Keratinocyte (primary cell): ENCODE measurements around the gene DNPH1. TPM values are rescaled to one million over a fixed set of nuclear protein-coding genes. Genes with fewer than 3 reads are reported as not detected.

Source experiments
- DNase-seq: peaks from one replicate; pipeline ENCODE4 v3.0.0-alpha.2; 2011; ENCODE audit warnings: low read depth, missing footprints, low spot score
- FAIRE-seq: peaks from 2 replicates; lab custom pipeline; 2011; peaks lifted over from hg19 to GRCh38; lab: Jason Lieb, UNC
- H2AFZ ChIP-seq: 2 replicates; pipeline ENCODE4 v1.6.0; 2012; ENCODE audit warnings: low read length, control low read depth, inconsistent platforms; ENCODE audit not compliant: control insufficient read depth
- H3K27ac ChIP-seq: 2 replicates; pipeline ENCODE4 v1.5.1; 2011; ENCODE audit warnings: low read length; ENCODE audit not compliant: control insufficient read depth, insufficient read depth
- H3K27me3 ChIP-seq: 3 replicates; pipeline ENCODE4 v1.6.0; 2011; ENCODE audit warnings: low read length; ENCODE audit not compliant: control insufficient read depth, insufficient read depth; ENCODE audit errors: extremely low read depth
- H3K36me3 ChIP-seq, 2 experiments: 2 replicates in 1 of 2; 3 replicates in 1 of 2; pipeline ENCODE4 v1.5.1; 2011; ENCODE audit warnings: low read length in 2 of 2, mild to moderate bottlenecking in 1 of 2; ENCODE audit not compliant: control insufficient read depth in 2 of 2, insufficient read depth in 2 of 2; ENCODE audit errors: extremely low read depth in 1 of 2
- H3K4me1 ChIP-seq: 3 replicates; pipeline ENCODE4 v1.5.1; 2011; ENCODE audit warnings: low read length; ENCODE audit not compliant: control insufficient read depth, insufficient read depth; ENCODE audit errors: extremely low read depth
- H3K4me2 ChIP-seq: 3 replicates; pipeline ENCODE4 v1.6.0; 2011; ENCODE audit warnings: low read depth, low read length; ENCODE audit not compliant: control insufficient read depth, insufficient read depth; ENCODE audit errors: extremely low read depth
- H3K4me3 ChIP-seq, 3 experiments: fragments of 200-600 bp in 1 of 3; sonication (generic) in 1 of 3; 2 replicates in 2 of 3; 3 replicates in 1 of 3; pipeline ENCODE4 v1.5.1; 2011 to 2016; ENCODE audit warnings: low read length in 3 of 3, mild to moderate bottlenecking in 3 of 3, control low read depth in 2 of 3, inconsistent platforms in 1 of 3, low read depth in 1 of 3, mixed read lengths in 1 of 3, mixed run types in 1 of 3, moderate library complexity in 1 of 3; ENCODE audit not compliant: control insufficient read depth in 2 of 3, insufficient read depth in 2 of 3; ENCODE audit errors: extremely low read depth in 1 of 3
- H3K79me2 ChIP-seq: 2 replicates; pipeline ENCODE4 v1.6.0; 2012; ENCODE audit warnings: low read length; ENCODE audit not compliant: control insufficient read depth, insufficient read depth
- H3K9ac ChIP-seq: 3 replicates; pipeline ENCODE4 v1.6.0; 2011; ENCODE audit warnings: low read length; ENCODE audit not compliant: control insufficient read depth, insufficient read depth; ENCODE audit errors: extremely low read depth
- H3K9me1 ChIP-seq: 3 replicates; pipeline ENCODE4 v1.6.0; 2011; ENCODE audit warnings: low read length; ENCODE audit not compliant: control insufficient read depth, insufficient read depth; ENCODE audit errors: extremely low read depth
- H3K9me3 ChIP-seq: 2 replicates; pipeline ENCODE4 v1.5.1; 2012; ENCODE audit warnings: low read depth, low read length; ENCODE audit not compliant: control insufficient read depth
- H4K20me1 ChIP-seq: 3 replicates; pipeline ENCODE4 v1.6.0; 2011; ENCODE audit warnings: low read length; ENCODE audit not compliant: control insufficient read depth, insufficient read depth; ENCODE audit errors: extremely low read depth
- EZH2 ChIP-seq: IDR thresholded peaks from one replicate; pipeline ENCODE4 v1.6.1; 2012; ENCODE audit warnings: inconsistent platforms, mild to moderate bottlenecking, low read length, moderate library complexity
- dilution Hi-C: fragments of 300-500 bp; cut with MboI; formaldehyde crosslinking; loops from one replicate; pipeline ENCODE4 v1.7.0; 2020; ENCODE audit warnings: low sequenced_read_pairs; ENCODE audit not compliant: extremely low pct_ligation_motif_present
- polyA plus RNA-seq, 5 experiments: library from polyadenylated mRNA; depleted of rRNA in 3 of 5; stranded (reverse) in 3 of 5; stranded (forward) in 1 of 5; unstranded in 1 of 5; fragments of >200 nt; gene quantifications; 1 replicate in 1 of 5; 2 replicates in 3 of 5; 3 replicates in 1 of 5; pipeline versions ENCODE4 v1.2.1 to v1.2.3, GENCODE V29; 2011 to 2012; ENCODE audit warnings: missing spikeins in 2 of 5, low read depth in 1 of 5, low replicate concordance in 1 of 5
- TF ChIP-seq, protein P1 (sequence below), 3 experiments: IDR thresholded peaks in 1 of 3; conservative IDR thresholded peaks in 1 of 3; optimal IDR thresholded peaks in 1 of 3; 2 replicates in 2 of 3; 3 replicates in 1 of 3; pipeline versions ENCODE3 to v1.5.1; 2011; ENCODE audit warnings: low read length in 3 of 3, mild to moderate bottlenecking in 3 of 3, moderate library complexity in 2 of 3, control low read depth in 1 of 3, inconsistent platforms in 1 of 3; ENCODE audit not compliant: insufficient read depth in 2 of 3; ENCODE audit errors: extremely low read depth in 1 of 3

The DNPH1 gene
- polyA plus RNA-seq, 1 donor (not counting 4 experiments of a cell fraction or from before 2014, with no cell fraction given): 73.9 TPM

DNA sequence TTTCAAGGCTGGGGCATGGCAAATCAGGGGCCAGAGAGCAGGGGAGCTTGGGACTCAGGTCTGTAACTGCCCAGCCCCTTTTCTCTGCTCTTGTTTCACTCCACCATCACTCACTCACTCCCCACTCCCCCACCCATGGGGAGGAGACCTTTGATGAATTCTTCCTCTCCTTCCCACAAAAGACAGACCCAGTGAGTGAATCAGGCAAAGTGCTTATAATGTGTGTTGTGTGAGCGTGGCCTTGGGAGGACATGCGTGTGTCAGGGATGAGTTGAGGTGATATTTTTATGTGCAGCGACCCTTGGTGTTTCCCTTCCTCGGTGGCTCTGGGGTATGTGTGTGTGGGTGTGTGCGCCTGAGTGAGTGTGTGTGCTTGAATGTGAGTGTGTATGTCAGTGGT, 48.3 kb downstream of the DNPH1 start:
- FAIRE-seq: no peak
- Histone ChIP-seq H3K9me1 (peaks cover 4% of the 10 kb centered on the region), H3K9ac (no peak overlapping the region), H3K4me1 (peaks cover 20% of the 10 kb centered on the region), H3K4me2 (no peak overlapping the region), H3K9me3 (no peaks in the 10 kb centered on the region), H3K36me3 (peaks cover 24 to 28% of the 10 kb centered on the region in 2 experiments), H3K4me3 (no peak overlapping the region), H4K20me1 (no peaks in the 10 kb centered on the region), H2AFZ (no peak overlapping the region), H3K27me3 (no peaks in the 10 kb centered on the region), H3K27ac (no peak overlapping the region), H3K79me2 (peaks cover 13% of the 10 kb centered on the region)
- DNase-seq: no peak
- dilution Hi-C loops: no loop called here
- TF ChIP-seq, protein P1, sequence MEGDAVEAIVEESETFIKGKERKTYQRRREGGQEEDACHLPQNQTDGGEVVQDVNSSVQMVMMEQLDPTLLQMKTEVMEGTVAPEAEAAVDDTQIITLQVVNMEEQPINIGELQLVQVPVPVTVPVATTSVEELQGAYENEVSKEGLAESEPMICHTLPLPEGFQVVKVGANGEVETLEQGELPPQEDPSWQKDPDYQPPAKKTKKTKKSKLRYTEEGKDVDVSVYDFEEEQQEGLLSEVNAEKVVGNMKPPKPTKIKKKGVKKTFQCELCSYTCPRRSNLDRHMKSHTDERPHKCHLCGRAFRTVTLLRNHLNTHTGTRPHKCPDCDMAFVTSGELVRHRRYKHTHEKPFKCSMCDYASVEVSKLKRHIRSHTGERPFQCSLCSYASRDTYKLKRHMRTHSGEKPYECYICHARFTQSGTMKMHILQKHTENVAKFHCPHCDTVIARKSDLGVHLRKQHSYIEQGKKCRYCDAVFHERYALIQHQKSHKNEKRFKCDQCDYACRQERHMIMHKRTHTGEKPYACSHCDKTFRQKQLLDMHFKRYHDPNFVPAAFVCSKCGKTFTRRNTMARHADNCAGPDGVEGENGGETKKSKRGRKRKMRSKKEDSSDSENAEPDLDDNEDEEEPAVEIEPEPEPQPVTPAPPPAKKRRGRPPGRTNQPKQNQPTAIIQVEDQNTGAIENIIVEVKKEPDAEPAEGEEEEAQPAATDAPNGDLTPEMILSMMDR (optimal IDR thresholded peaks at IDR 0.05 in 1 of 3, IDR thresholded peaks at IDR 0.05 in 1 of 3, conservative IDR thresholded peaks at IDR 0.05 in 1 of 3; ENCODE audit: extremely low read depth in 1 of 3, insufficient read depth in 2 of 3, low read length in 3 of 3): no peak
- no peak for TF ChIP-seq EZH2

DNA sequence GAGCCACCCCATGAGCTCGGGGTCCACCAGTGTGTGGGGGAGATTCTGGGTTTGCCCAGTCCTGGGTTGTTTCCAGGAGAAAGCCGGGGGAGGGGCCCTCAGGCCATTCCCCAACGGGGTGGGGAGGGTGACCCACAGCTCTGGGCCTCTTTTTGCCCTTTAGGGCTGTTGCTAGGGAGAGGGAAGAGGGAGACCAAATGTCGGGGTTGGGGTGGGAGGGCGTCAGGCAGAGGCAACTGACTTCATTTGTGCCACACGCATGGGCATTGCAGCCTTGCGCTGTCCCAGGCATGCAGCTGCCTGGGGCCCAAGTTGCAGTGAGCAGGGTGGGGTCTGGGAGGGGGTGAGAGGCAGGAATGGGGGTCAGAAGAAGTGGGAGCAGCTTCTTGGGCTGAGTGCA, 49.2 kb downstream of the DNPH1 start:
- Histone ChIP-seq H3K27ac (no peak overlapping the region), H3K27me3 (no peaks in the 10 kb centered on the region), H3K4me1 (peaks cover 17% of the 10 kb centered on the region), H4K20me1 (no peaks in the 10 kb centered on the region), H3K4me2 (no peak overlapping the region), H3K4me3 (no peak overlapping the region), H3K9ac (no peak overlapping the region), H3K36me3 (peaks cover 30 to 32% of the 10 kb centered on the region in 2 experiments), H3K79me2 (peaks cover 20% of the 10 kb centered on the region), H2AFZ (no peak overlapping the region), H3K9me1 (peaks cover 4% of the 10 kb centered on the region), H3K9me3 (no peaks in the 10 kb centered on the region)
- no peak for FAIRE-seq
- dilution Hi-C loops: no loop called here
- no peak for DNase-seq
- TF ChIP-seq, protein P1 (optimal IDR thresholded peaks at IDR 0.05 in 1 of 3, IDR thresholded peaks at IDR 0.05 in 1 of 3, conservative IDR thresholded peaks at IDR 0.05 in 1 of 3; ENCODE audit: extremely low read depth in 1 of 3, insufficient read depth in 2 of 3, low read length in 3 of 3): no peak
- no peak for TF ChIP-seq EZH2
